Measurements from ENCODE around the gene DOCK9.

The DOCK9 gene

DNA sequence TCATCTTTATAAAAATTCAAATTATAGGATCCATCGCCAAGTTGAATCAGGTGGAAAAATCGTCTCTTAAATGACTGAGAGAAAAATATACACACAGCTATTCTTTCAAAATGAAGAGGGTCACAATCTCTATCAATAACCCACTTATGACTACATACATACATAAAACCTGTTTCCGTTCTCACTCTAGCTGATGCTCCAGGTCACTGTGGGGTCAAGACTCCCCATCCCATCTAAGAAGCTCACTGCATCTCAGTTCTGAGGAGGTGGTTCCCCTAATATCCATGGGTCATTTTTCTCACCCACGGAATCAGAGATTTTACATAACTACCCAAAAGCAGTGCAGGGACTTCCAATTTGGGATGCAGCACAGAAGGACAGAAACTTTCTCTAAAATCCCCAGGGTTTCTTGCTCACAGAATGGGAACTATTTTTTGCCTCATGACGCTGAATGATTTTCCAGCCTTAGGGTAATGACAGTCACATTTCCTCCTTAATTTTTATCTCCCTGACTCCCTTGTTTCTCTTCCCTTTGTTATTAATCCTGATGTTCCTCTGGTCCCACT, 56.8 kb downstream of the DOCK9 start:
- in situ Hi-C loops (cut with MboI; ENCODE audit: low sequenced_read_pairs, unreplicated experiment), result no loop called here
- TF ChIP-seq, protein P1, sequence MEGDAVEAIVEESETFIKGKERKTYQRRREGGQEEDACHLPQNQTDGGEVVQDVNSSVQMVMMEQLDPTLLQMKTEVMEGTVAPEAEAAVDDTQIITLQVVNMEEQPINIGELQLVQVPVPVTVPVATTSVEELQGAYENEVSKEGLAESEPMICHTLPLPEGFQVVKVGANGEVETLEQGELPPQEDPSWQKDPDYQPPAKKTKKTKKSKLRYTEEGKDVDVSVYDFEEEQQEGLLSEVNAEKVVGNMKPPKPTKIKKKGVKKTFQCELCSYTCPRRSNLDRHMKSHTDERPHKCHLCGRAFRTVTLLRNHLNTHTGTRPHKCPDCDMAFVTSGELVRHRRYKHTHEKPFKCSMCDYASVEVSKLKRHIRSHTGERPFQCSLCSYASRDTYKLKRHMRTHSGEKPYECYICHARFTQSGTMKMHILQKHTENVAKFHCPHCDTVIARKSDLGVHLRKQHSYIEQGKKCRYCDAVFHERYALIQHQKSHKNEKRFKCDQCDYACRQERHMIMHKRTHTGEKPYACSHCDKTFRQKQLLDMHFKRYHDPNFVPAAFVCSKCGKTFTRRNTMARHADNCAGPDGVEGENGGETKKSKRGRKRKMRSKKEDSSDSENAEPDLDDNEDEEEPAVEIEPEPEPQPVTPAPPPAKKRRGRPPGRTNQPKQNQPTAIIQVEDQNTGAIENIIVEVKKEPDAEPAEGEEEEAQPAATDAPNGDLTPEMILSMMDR (IDR thresholded peaks at IDR 0.05; ENCODE audit: borderline replicate concordance, control extremely low read depth, extremely low read depth, insufficient read depth, missing control alignments), result no peak
- DNase-seq (ENCODE audit: low spot score), result no peak

GRCh38 chr13:98919566-98919965, 58.3 kb downstream of the DOCK9 start:
- DNase-seq (ENCODE audit: low spot score), result no peak
- TF ChIP-seq, protein P1 (IDR thresholded peaks at IDR 0.05; ENCODE audit: borderline replicate concordance, control extremely low read depth, extremely low read depth, insufficient read depth, missing control alignments), result no peak
- in situ Hi-C loops (cut with MboI; ENCODE audit: low sequenced_read_pairs, unreplicated experiment), result no loop called here

DNA sequence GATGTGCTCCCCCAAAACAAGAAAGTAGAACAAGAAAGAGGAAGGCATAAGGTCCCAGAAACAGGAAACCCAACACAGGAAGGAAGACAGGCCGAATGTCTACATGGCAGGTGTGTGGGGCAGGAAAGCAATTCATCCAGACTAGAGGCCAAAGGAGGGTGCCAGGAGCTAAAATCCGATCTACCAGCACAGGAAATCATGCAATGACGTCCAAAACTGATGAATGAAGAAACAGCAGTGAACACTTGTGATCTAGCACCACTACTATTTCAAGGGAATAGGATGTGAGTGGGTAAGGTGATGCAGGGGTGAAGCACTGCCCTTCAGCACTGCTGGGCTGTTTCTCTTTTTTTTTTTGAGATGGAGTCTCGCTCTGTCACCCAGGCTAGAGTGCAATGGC, 59.1 kb downstream of the DOCK9 start:
- DNase-seq (ENCODE audit: low spot score), result no peak
- in situ Hi-C loops (cut with MboI; ENCODE audit: low sequenced_read_pairs, unreplicated experiment), result no loop called here

GRCh38 chr13:98917116-98917515, 60.7 kb downstream of the DOCK9 start:
- TF ChIP-seq, protein P1 (IDR thresholded peaks at IDR 0.05; ENCODE audit: borderline replicate concordance, control extremely low read depth, extremely low read depth, insufficient read depth, missing control alignments), result no peak
- in situ Hi-C loops (cut with MboI; ENCODE audit: low sequenced_read_pairs, unreplicated experiment), result no loop called here
- DNase-seq (ENCODE audit: low spot score), result no peak

More for the DNA sequence above, 59.1 kb downstream of the DOCK9 start:
- TF ChIP-seq, protein P1 (IDR thresholded peaks at IDR 0.05; ENCODE audit: borderline replicate concordance, control extremely low read depth, extremely low read depth, insufficient read depth, missing control alignments), result no peak

DNA sequence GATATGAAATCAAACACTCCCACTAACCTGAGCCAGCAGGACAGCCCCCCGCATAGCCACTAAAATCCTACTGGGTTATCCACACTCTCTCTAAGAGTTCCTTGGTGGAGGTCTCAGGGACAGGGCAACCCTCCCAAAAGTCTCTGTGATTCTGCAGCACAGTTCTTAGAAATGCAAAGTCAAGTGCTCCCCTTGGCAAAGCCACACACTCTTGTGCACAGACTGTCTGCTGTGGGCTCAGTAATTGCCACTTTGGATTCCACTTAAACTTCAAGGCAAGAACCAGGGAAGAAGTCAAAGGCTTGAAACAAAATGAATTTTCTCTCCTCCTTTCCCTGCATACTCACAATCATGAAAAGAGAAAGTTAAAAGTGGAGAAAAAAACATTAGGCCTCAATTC, 61.5 kb downstream of the DOCK9 start:
- no peak for DNase-seq (ENCODE audit: low spot score)
- TF ChIP-seq, protein P1 (IDR thresholded peaks at IDR 0.05; ENCODE audit: borderline replicate concordance, control extremely low read depth, extremely low read depth, insufficient read depth, missing control alignments), result no peak
- in situ Hi-C loops (cut with MboI; ENCODE audit: low sequenced_read_pairs, unreplicated experiment), result no loop called here

DNA sequence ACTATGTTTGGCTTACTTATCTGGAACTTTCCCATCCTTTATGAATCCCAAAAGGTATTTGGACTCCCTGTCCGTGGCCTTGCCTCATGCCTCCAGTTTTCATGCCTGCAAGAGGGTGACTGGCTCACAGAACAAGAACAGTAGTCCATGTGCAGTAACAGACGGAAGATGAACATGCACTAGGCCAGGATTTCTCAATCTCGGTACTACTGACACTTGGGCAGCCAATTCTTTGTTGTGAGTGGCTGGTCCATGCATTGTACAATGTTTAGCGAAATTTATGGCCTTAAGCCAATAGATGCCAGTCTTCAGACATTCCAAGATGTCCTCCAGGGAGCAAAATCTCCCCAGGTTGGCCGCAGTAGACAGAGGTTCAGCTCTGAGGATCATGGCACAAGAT, 61.9 kb downstream of the DOCK9 start:
- in situ Hi-C loops (cut with MboI; ENCODE audit: low sequenced_read_pairs, unreplicated experiment), result no loop called here
- TF ChIP-seq, protein P1 (IDR thresholded peaks at IDR 0.05; ENCODE audit: borderline replicate concordance, control extremely low read depth, extremely low read depth, insufficient read depth, missing control alignments), result no peak
- no peak for DNase-seq (ENCODE audit: low spot score)
